ENCODE results near the gene TBX19. TPM values are rescaled to one million over a fixed set of nuclear protein-coding genes. Genes with fewer than 3 reads are reported as not detected.
A peak's percentile ranks its signal among the peaks of the same experiment; 100 is the strongest.

The TBX19 gene
- total and polyA plus RNA-seq, 2 of the 8 experiments (the other 6 are each of a cell fraction or from before 2014, with no cell fraction given), result 1.0 to 1.8 TPM

GRCh38 chr1:168362991-168363390, 82.3 kb downstream of the TBX19 start:
- H2BK12ac ChIP-seq (ENCODE audit: low read depth, low read length), result no peak overlapping the region
- no peak overlapping the region for H2BK15ac ChIP-seq (ENCODE audit: low read length)
- no peak overlapping the region for H3K4me3 ChIP-seq (ENCODE audit: extremely low read depth in 1 of 4, insufficient read depth in 2 of 4, low read depth in 3 of 4, low read length in 4 of 4)
- DNase-seq (ENCODE audit: low read depth in 1 of 2, low spot score in 2 of 2) (no peak), FAIRE-seq (no peak)
- no peaks in the 10 kb centered on the region for H3K27me3 ChIP-seq (replicated peaks in 1 of 4; ENCODE audit: control insufficient read depth in 3 of 4, extremely low read depth in 1 of 4, insufficient read depth in 3 of 4, low read length in 3 of 4)
- 89% methylated on average over 4 of the region's 4 CpGs; no CpG with 5 or more reads in 1 of the 2 experiments for WGBS, 2 experiments (ENCODE audit: extremely low coverage in 1 of 2, insufficient coverage in 1 of 2, insufficient read length in 1 of 2, insufficient replicate concordance in 2 of 2, low coverage in 1 of 2, low lambda C conversion rate in 2 of 2, missing lambda C conversion rate in 1 of 2)
- no peaks in the 10 kb centered on the region for H3K9me3 ChIP-seq (ENCODE audit: insufficient read depth in 2 of 2, low read depth in 1 of 2, low read length in 1 of 2)
- no peak overlapping the region for H3K23ac ChIP-seq (ENCODE audit: insufficient read length)
- no peak overlapping the region for H2BK5ac ChIP-seq (ENCODE audit: low read depth, low read length)
- no peaks in the 10 kb centered on the region for H3K79me1 ChIP-seq (ENCODE audit: low read depth, low read length)
- no peaks in the 10 kb centered on the region for H3K4me1 ChIP-seq (replicated peaks in 1 of 4; ENCODE audit: control insufficient read depth in 3 of 4, insufficient read depth in 4 of 4, low read length in 3 of 4)
- TF ChIP-seq RBBP5 (IDR thresholded peaks at IDR 0.05; ENCODE audit: borderline replicate concordance, low read depth, low read length), result no peak
- 0 out of 2 replicates have a peak, but pooled peaks have one; percentile 5 for TF ChIP-seq MAFK (IDR thresholded peaks at IDR 0.05; ENCODE audit: low read depth, low read length)
- no peak overlapping the region for H3K4ac ChIP-seq (replicated peaks; ENCODE audit: insufficient read length, low read depth, low read length)
- no peak overlapping the region for H2BK120ac ChIP-seq (replicated peaks; ENCODE audit: low read depth, low read length)
- no peak overlapping the region for H4K91ac ChIP-seq (replicated peaks; ENCODE audit: insufficient read length, low read length)
- H4K8ac ChIP-seq (ENCODE audit: extremely low read depth, insufficient read depth, low read length), result no peak overlapping the region
- H3K36me3 ChIP-seq (ENCODE audit: control insufficient read depth in 2 of 4, insufficient read depth in 4 of 4, low read length in 3 of 4), result no peaks in the 10 kb centered on the region
- no peak overlapping the region for H3K18ac ChIP-seq (ENCODE audit: extremely low read depth, low read length)
- H2AFZ ChIP-seq (ENCODE audit: low read length), result no peak overlapping the region
- POLR2A ChIA-PET (ENCODE audit: partially characterized antibody), result no interaction called here
- no peak overlapping the region for H2AK5ac ChIP-seq (ENCODE audit: low read depth, low read length)
- no peak overlapping the region for H3K14ac ChIP-seq (ENCODE audit: insufficient read length)
- no peak overlapping the region for H3K4me2 ChIP-seq (ENCODE audit: insufficient read depth in 1 of 2, low read depth in 2 of 2, low read length in 2 of 2)
- no peak overlapping the region for H3K56ac ChIP-seq (replicated peaks; ENCODE audit: insufficient read length, low read depth, low read length)
- no peaks in the 10 kb centered on the region for H3K23me2 ChIP-seq (ENCODE audit: low read depth, low read length)
- H2BK20ac ChIP-seq (ENCODE audit: low read length), result no peak overlapping the region
- H4K20me1 ChIP-seq (replicated peaks in 1 of 2; ENCODE audit: control insufficient read depth in 1 of 2, insufficient read depth in 2 of 2, low read length in 2 of 2), result no peaks in the 10 kb centered on the region
- H3K27ac ChIP-seq (ENCODE audit: low read depth, low read length), result no peak overlapping the region
- H3K79me2 ChIP-seq (ENCODE audit: control insufficient read depth in 1 of 2, insufficient read depth in 2 of 2, low read length in 2 of 2), result no peaks in the 10 kb centered on the region; a peak in 1 of 4 replicates
- no peak overlapping the region for H3K9ac ChIP-seq (replicated peaks in 1 of 4; ENCODE audit: extremely low read depth in 1 of 4, low read depth in 3 of 4, low read length in 3 of 4)
- CTCF ChIA-PET (ENCODE audit: partially characterized antibody), result interaction anchor here (1.1 to 5.2 kb wide), 4 partner anchors 20 to 281 kb away, joined by 3 to 42 read pairs (median 3); no protein-coding TSS in a partner anchor
- H4K5ac ChIP-seq (ENCODE audit: insufficient read length, low read depth, low read length), result no peak overlapping the region

Small RNA genes lying within 50 kb of the gene (small RNA-seq; reads per million reads assigned to genes)
- not detected for gene RNU6-1310P (ENCODE audit: insufficient read depth)

Other genes starting within 250 kb of the TBX19 start
- 16.8 and 17.3 TPM in 2 replicates for gene GPR161, start 143.9 kb upstream of the TBX19 start, total RNA-seq (2021; fragmentation: NEBNext Ultra II Directional; extraction: Animal tissue kit (Norgen Biotek cat#: 25700))
- 13.7 and 17.6 TPM in 2 replicates for gene GPR161, start 143.9 kb upstream of the TBX19 start, polyA plus RNA-seq (2011; rRNA removed)
- 23.8 and 27.4 TPM in 2 replicates for gene TIPRL, start 101.9 kb upstream of the TBX19 start, total RNA-seq (2021; fragmentation: NEBNext Ultra II Directional; extraction: Animal tissue kit (Norgen Biotek cat#: 25700))
- gene TIPRL, start 101.9 kb upstream of the TBX19 start, polyA plus RNA-seq (2011; rRNA removed), result 4.8 and 8.1 TPM in 2 replicates
- gene SFT2D2, start 54.9 kb upstream of the TBX19 start, total RNA-seq (2021; fragmentation: NEBNext Ultra II Directional; extraction: Animal tissue kit (Norgen Biotek cat#: 25700)), result 29.0 and 29.5 TPM in 2 replicates
- gene SFT2D2, start 54.9 kb upstream of the TBX19 start, polyA plus RNA-seq (2011; rRNA removed), result 5.4 and 9.0 TPM in 2 replicates

Measured in H1 (cell line).